IPS-18c (cell line): ENCODE measurements around the gene FOLR2.

Experiments
- H3K4me3 ChIP-seq: 2 replicates; pipeline ENCODE4 v1.7.0; 2013; ENCODE audit warnings: low read depth, mild to moderate bottlenecking, low read length, moderate library complexity; ENCODE audit not compliant: insufficient read depth
- H3K9me3 ChIP-seq: one replicate; pipeline ENCODE4 v1.6.1; 2013; ENCODE audit warnings: mild to moderate bottlenecking, low read length, moderate library complexity; ENCODE audit not compliant: control insufficient read depth, insufficient read depth

Gene FOLR2

DNA sequence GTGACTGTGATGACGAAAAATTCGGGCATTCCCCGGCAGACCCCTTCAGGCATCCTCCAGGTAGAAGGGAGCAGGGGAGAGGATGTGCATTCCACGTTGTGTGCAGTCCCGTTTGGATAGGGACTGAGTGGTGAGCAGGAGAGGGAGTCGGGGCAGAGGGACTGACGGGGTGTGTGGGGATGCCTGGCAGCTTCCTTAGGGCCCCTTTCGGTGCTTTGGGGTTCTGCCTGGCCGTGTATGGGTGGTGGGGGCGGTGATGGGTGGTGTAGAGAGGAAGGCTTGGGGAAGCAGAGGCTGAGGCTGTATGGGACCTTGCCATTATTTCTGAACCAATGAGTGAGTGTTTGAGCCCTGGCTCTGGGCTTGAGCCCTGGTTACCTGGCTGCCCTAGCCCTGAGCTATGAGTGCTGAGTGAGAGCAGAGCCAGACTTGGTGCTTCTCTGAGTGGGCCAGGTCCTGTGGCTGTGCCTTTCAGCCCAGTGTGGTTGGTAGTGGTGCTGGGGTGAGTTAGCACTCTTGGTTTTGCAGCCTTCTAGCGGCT lies 8.9 kb downstream of the FOLR2 start:
- H3K9me3 ChIP-seq: no peaks in the 10 kb centered on the region
- peak overlapping the region; percentile 83 for H3K4me3 ChIP-seq

DNA sequence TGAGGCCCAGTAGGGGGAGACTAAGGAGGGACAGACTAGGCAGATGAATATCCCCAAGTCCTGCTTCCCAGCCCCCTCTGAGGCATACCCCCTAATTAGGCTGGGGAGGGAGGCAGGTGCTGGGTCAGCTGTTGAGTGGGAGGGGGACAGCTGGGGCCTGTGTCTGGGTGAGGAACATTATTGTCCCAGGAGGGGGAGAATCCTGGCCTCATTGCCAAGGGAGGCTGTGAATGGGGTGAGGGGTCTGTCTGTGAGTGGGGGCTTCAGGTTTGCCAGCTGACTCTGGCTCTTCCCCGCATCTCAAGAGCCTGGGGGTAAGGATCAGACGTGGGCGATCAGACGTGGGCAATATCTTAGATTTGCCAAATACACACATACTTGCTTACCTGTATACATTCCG lies 10.1 kb downstream of the FOLR2 start:
- Histone ChIP-seq H3K4me3 (no peak overlapping the region), H3K9me3 (no peaks in the 10 kb centered on the region)

DNA sequence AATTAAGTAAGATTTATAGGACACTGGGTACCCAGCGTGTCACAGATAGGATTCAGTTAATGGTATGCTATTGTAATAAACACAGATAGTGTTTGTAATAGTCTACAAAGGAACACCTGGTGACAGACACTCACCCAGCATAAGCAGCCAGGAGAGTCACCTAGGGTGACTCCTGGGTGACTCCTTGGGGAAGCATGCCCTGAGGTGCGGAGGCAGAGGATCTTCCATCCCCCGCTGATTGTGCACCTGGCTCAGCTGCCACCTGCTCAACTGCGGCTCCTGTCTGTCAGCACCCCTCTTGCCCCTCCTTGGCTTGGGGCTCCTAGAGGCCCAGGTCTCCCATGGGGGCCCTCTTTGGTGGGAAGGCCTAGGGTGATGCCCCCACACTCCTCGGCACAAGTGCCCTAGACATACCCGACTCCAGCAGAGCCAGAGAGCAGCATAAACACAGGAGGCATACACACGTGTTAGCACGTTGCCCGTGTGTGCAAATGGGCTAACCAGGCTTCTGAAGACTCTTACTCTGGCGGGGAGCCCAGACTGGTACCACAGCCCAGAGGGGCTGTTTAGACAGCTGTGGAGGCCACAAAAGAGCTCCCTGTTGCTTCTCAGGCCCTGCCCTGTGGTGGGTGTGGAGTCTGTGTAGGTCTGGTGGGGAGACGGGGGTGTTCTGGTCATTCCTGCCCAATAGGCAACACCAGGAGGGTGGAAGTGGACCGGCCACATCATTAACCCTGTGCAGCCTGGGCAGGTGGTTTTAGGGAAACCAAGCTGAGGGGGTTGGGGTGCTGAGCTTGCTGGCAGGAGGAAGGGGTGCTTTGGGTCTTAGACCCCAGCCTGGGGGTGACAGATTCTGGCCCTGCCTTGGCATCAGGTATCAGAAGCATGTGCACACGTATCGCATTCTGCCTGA lies 11.0 kb downstream of the FOLR2 start:
- Histone ChIP-seq H3K4me3 (no peak overlapping the region), H3K9me3 (no peaks in the 10 kb centered on the region)

DNA sequence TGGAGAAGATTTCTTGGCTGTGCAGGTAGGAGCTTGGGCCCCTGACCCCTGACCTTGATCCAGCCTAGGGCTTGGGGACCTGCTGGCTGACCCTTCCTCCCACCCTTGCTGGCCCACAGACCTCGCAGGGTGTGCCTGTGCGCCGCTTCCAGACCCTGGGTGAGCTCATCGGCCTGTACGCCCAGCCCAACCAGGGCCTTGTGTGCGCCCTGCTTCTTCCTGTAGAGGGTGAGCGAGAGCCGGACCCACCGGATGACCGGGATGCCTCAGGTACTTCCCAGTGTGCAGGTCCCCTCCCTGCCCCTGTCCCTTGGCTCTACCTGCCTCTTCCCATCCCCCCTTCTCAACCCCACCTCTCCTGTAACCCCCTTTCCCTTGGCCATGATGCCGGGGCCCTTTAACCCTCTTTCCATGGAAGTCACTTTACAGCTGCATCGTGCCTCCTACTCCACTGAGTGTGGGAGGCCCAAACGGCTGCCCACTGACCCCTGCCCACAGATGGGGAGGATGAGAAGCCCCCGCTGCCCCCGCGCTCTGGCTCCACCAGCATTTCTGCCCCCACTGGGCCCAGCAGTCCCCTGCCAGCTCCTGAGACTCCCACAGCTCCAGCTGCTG lies 11.7 kb downstream of the FOLR2 start:
- Histone ChIP-seq H3K4me3 (no peak overlapping the region), H3K9me3 (no peaks in the 10 kb centered on the region)

DNA sequence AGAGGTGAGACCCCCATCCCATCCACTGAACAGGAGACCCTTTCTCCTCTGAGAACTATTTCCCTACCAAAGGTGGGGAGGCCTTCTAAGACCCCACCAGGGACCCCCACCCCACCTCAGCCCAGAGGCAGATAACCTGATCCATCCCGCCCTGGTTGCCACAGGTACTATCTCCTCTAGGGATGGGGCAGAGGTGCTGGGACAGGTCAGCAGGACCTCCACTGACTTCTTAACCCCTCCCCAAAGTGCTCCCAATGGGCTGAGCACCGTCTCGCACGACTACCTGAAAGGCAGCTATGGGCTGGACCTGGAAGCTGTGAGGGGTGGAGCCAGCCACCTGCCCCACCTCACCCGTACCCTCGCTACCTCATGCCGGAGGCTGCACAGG lies 12.2 kb downstream of the FOLR2 start:
- H3K9me3 ChIP-seq: no peaks in the 10 kb centered on the region
- H3K4me3 ChIP-seq: no peak overlapping the region

DNA sequence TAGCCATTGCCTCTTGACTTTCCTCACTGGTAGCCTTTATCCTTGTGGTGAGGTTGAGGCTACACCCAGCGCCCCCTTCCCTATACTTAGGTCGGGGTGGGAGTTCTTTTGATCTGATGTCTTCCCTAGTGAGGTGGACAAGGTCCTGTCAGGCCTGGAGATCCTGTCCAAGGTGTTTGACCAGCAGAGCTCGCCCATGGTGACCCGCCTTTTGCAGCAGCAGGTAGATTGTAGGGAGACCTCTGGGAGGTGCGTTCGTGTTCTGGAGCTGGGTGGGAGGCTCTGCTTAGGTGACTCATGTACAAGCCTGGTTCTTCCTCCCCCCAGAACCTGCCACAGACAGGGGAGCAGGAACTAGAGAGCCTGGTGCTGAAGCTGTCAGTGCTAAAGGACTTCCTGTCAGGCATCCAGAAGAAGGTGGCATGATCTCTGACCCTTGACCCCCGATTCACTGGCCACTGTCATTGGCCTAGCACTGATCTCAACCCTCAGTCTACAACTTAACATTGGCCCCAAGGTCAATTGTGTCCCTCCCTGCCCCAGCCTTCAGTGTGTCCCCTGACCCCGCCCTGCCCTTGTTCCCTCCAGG lies 12.8 kb downstream of the FOLR2 start:
- Histone ChIP-seq H3K4me3 (no peak overlapping the region), H3K9me3 (no peaks in the 10 kb centered on the region)

DNA sequence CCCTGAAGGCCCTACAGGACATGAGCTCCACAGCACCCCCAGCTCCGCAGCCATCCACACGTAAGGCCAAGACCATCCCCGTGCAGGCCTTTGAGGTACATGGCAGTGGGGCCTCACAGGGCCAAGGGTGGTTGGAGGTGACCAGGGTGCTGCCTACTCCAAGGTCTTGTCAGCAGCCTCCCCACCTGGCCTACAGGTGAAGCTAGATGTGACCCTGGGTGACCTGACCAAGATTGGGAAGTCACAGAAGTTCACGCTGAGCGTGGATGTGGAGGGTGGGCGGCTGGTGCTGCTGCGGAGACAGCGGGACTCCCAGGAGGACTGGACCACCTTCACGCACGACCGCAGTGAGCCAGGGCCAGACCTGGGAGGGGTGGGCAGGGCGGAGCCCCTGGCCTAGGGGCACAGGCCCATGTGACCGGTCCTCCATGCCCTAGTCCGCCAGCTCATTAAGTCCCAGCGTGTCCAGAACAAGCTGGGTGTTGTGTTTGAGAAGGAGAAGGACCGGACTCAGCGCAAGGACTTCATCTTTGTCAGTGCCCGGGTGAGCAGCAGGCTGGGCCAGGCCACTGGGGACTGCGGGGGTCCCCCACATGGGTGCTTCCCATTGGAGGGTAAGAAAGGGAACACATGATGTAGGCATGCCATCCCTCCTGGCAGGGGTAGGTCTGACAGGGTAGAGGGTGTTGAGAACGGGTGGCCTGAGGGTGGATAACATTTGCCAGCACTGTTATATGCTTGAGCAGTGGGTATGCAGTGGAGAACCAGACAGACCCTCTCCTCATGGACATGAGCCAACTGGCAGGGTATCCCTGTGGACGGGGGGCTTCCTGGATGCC lies 13.6 kb downstream of the FOLR2 start:
- Histone ChIP-seq H3K9me3 (no peaks in the 10 kb centered on the region), H3K4me3 (no peak overlapping the region)

DNA sequence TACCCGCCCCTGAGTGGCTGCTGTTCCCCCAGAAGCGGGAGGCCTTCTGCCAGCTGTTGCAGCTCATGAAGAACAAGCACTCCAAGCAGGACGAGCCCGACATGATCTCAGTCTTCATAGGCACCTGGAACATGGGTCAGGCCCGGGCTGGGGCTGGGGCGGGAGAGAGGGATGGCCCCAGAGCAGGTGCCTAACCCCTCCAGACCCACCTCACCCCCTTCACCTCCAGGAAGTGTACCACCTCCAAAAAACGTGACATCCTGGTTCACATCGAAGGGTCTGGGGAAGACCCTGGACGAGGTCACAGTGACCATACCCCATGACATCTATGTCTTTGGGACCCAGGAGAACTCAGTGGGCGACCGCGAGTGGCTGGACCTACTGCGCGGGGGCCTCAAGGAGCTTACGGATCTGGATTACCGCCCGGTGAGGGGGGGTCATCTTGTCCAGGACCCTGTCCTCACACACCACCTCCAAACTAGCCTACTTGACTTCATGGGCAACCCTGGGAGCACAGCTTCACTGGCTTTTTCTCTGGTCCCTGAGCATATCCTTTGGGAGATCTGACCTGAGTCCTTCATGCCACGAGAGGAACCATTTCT lies 14.3 kb downstream of the FOLR2 start:
- no peaks in the 10 kb centered on the region for H3K9me3 ChIP-seq

DNA sequence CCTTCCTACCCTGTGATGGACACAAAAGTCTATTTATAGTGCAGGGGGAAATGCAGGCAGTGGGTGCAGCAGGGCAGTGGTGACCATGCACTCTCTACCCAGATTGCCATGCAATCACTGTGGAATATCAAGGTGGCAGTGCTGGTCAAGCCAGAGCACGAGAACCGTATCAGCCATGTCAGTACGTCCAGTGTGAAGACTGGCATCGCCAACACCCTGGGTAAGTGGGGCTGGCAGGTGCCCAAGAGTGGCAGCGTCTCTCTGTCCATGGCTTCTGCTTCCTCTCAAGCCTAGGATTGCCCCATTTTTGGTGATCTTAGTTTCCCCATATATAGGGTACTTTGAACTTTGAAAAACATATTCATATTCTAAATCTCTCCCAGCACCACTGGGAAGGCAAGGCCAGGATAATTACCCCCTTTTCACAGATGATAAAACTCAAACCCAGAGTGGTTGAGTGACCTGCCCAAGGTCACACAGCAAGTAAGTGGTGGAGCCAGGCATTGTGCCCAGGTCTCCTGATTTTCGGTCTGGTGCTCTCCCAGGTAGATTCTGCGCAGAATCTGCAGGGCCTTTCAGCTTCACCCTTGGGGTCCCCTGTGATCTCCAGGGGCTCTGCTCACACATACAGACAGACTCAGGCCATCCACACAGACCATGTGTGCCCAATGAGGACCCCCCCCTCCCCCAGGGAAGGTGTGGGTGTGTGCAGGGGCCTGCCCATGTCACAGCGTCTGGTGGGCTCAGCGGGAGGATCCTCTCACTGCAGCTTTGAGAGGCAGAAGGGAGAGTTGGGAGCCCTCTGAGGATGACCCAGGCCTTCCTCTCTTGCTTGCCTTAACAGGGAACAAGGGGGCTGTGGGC lies 15.0 kb downstream of the FOLR2 start:
- Histone ChIP-seq H3K4me3 (no peak overlapping the region), H3K9me3 (no peaks in the 10 kb centered on the region)

More for the DNA sequence above, 14.3 kb downstream of the FOLR2 start:
- H3K4me3 ChIP-seq: no peak overlapping the region

DNA sequence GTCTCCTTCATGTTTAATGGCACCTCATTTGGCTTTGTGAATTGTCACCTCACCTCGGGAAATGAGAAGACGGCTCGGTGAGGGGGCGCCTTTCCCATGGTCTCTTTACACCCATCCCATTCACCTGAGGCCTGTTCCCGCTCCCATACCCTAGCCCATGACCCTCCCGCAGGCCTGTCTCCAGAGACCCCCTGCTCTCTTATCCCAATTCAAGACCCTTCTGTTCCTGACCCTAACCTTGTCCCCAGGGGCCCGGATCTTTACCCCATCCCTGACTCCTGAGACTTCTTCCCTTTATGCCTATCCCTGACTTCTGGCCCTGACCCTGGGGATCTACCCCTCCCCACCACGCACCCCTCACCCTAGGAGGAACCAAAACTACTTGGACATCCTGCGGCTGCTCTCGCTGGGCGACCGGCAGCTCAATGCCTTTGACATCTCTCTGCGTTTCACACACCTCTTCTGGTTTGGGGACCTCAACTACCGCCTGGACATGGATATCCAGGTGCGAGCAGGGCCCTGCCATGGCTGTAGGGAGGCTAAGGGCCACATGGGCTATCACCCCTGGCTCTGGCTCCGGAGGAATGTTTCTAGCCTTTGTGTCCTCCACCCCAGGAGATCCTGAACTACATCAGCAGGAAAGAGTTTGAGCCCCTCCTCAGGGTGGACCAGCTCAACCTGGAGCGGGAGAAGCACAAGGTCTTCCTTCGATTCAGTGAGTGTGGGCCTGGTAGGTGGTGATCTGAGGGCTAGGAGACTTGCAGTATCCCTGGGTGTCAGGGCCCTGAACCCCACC lies 15.9 kb downstream of the FOLR2 start:
- no peaks in the 10 kb centered on the region for H3K9me3 ChIP-seq
- no peak overlapping the region for H3K4me3 ChIP-seq

DNA sequence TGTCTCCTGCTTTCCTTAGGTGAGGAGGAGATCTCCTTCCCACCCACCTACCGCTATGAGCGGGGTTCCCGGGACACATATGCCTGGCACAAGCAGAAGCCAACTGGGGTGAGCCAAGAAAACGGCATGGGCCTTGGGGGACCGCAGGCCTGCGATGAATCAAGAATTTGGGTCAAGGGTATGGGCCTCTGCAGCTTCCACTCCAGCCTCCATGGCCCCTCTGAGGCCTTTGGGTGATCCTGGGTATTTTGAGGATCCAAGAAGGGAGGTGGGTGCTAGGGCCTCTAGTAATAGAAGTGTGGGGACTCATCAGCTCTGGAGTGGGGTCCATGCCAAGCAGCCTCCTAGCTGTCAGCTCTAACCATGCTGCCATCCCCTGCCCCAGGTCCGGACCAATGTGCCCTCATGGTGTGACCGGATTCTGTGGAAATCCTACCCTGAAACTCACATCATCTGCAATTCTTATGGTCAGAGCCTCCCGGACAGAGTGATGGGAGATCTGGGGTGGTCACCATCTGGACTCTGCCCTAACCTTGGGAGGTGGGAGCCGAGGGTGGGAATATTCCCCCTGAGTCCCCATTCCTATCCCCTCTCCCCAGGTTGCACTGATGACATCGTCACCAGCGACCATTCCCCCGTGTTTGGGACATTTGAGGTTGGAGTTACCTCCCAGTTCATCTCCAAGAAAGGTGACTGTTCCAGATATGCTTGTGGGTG lies 16.6 kb downstream of the FOLR2 start:
- no peak overlapping the region for H3K4me3 ChIP-seq
- H3K9me3 ChIP-seq: no peaks in the 10 kb centered on the region

DNA sequence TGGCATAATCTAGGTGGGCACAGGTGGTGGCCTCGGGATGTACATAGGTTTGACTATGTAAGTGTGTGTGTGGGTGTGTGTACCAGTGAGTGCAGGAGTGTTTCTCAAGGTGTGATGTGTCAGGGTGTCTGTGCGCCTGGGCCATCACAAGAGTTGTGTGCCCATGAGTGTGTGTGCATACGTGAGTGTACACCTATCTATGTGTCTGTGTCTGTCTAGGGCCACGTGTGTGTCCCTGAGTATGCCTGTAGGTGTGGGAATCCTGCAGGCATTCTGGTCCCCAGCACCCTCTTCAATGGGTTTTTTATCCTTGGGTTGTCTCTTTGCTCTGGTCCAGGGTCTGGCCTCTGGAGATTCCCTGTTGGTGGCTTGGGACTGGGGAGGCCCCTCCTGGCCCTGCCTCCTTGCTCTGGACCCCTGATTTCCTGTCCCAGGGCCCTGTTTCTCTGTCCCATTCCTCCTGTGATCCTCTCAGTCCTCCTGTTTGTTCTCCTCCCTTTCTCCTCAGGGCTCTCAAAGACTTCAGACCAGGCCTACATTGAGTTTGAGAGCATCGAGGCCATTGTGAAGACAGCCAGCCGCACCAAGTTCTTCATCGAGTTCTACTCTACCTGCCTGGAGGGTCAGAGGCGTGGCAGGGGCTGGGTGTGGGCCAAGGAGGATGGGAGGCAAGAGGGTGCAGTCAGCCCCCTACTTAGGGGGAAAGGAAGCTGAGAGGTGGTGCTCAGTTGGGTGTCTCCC lies 17.3 kb downstream of the FOLR2 start:
- Histone ChIP-seq H3K4me3 (no peak overlapping the region), H3K9me3 (no peaks in the 10 kb centered on the region)

DNA sequence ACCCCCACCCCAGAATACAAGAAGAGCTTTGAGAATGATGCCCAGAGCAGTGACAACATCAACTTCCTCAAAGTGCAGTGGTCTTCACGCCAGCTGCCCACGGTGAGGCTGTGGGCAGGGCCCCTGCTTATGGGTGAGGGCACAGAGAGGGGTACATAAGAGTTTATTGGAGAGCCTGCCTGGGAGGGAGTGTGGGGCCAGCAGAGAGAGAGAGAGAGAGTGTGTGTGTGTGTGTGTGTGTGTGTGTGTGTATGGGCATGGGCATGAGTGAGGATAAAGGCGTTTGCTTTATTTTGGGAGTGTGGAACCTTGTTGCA lies 17.9 kb downstream of the FOLR2 start:
- Histone ChIP-seq H3K9me3 (no peaks in the 10 kb centered on the region), H3K4me3 (no peak overlapping the region)

DNA sequence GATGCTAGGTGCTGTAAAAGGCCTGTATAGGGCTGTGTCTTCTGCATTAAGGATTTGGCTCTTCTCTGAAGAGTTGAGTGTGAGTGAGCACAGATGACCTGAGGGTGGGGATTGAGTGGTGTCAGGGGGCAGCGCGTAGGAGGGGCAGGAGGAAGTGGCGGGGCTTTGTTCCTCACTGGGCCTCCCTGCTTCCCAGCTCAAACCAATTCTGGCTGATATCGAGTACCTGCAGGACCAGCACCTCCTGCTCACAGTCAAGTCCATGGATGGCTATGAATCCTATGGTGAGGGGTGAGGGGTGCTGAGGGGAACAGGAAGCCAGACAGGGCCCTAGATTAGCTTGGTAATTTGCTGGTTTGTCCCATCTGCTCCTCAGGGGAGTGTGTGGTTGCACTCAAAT lies 18.3 kb downstream of the FOLR2 start:
- no peaks in the 10 kb centered on the region for H3K9me3 ChIP-seq
- no peak overlapping the region for H3K4me3 ChIP-seq
